IMR-90 (cell line): Measurements from ENCODE around the gene RNU6-8. TPM values are rescaled to one million over a fixed set of nuclear protein-coding genes. Genes with fewer than 3 reads are reported as not detected.

Experiments
- microRNA-seq, 2 experiments: library from miRNA; stranded (forward) in 1 of 2; unstranded in 1 of 2; fragments of 10-50 nt in 1 of 2; fragments of <30 nt in 1 of 2; gene quantifications in 1 of 2; microRNA quantifications in 1 of 2; one replicate each; pipeline versions ENCODE3 to v1.1.0; 2013 to 2020; ENCODE audit not compliant: insufficient read depth in 1 of 2, insufficient read length in 1 of 2, unreplicated experiment in 1 of 2
- polyA plus RNA-seq, 3 experiments: library from polyadenylated mRNA; depleted of rRNA; stranded (reverse); fragments of >200 nt; gene quantifications; 2 replicates each; pipeline ENCODE4 v1.2.3, GENCODE V29; 2012; ENCODE audit warnings: low replicate concordance in 1 of 3
- small RNA-seq, 5 experiments: library from RNA; depleted of rRNA; stranded (forward); fragments of <200 nt; gene quantifications; one replicate each; pipeline ENCODE3, GENCODE V24; 2012
- total RNA-seq: library from RNA; depleted of rRNA; stranded (reverse); fragments of >200 nt; gene quantifications from 2 replicates; pipeline ENCODE4 v1.2.3, GENCODE V29; 2012; rRNA removed

Gene RNU6-8
- total and polyA plus RNA-seq, 2 of the 4 experiments (the other 2 are of a cell fraction), result not detected

Small RNAs within 50 kb of the gene (microRNA-seq; reads per million reads assigned to microRNA genes)
- gene RNU6-7 (ENCODE audit: insufficient read depth, insufficient read length) (not detected), gene RNU6-8 (ENCODE audit: insufficient read depth, insufficient read length) (not detected)

Small RNAs within 50 kb of the gene (small RNA-seq; reads per million reads assigned to genes)
- gene RNU6-7 (0 reads per million in 5 experiments), gene RNU6-8 (0 to 4.3 (median 0.17) reads per million in 5 experiments)

Other genes with a start within 250 kb of the RNU6-8 start
- 45.3 and 71.1 TPM in 2 replicates for gene ARHGAP5, start 126.0 kb downstream of the RNU6-8 start, total RNA-seq
- 7.4 and 7.5 TPM in 2 replicates for gene ARHGAP5, start 126.0 kb downstream of the RNU6-8 start, polyA plus RNA-seq (2012; rRNA removed)
- gene RNU6-7, start 1.2 kb downstream of the RNU6-8 start, total RNA-seq, result not detected in 2 replicates
- gene RNU6-7, start 1.2 kb downstream of the RNU6-8 start, polyA plus RNA-seq (2012; rRNA removed), result not detected in 2 replicates
- 1.6 and 1.7 TPM in 2 replicates for gene AKAP6, start 126.0 kb upstream of the RNU6-8 start, total RNA-seq
- 0.22 TPM in 2 replicates for gene AKAP6, start 126.0 kb upstream of the RNU6-8 start, polyA plus RNA-seq (2012; rRNA removed)